HCT116 (cell line): ENCODE data around the gene EIF4E2. TPM values are rescaled to one million over a fixed set of nuclear protein-coding genes. Genes with fewer than 3 reads are reported as not detected.

Experiments
- ATAC-seq: fragments of 200-7000 bp; cut with Tn5 transposase; 2 replicates; pipeline ENCODE4 v1.9.1; 2020; ENCODE audit warnings: mild to moderate bottlenecking, moderate library complexity
- BruUV-seq: library from RNA; stranded (reverse); fragments of 400-500 nt; replicated peaks from 2 replicates; lab custom pipeline; 2021; lab: Mats Ljungman, UMichigan
- CTCF ChIA-PET: fragments of 300-600 bp; sonication (Branson Sonifier 250); formaldehyde crosslinking; loops from one replicate; lab custom pipeline; 2021; ENCODE audit warnings: antibody characterized with exemption; lab: Charles Lee
- POLR2A ChIA-PET: fragments of 300-600, 350-600 bp; sonication (Branson Sonifier 250); formaldehyde crosslinking; loops from one replicate; lab custom pipeline; 2021; ENCODE audit warnings: antibody characterized with exemption; lab: Charles Lee
- RAD21 ChIA-PET, 2 experiments: fragments of 300-600 bp; sonication (Branson Sonifier 250); formaldehyde crosslinking; loops; one replicate each; lab custom pipeline; 2023; ENCODE audit warnings: low total read pairs in 2 of 2; ENCODE audit not compliant: uncharacterized antibody in 2 of 2, unreplicated experiment in 2 of 2, low non-redundant PET in 1 of 2; lab: Charles Lee
- DNase-seq: peaks from one replicate; pipeline ENCODE4 v3.0.0-alpha.2; 2010; ENCODE audit warnings: low read depth, low spot score
- H2AFZ ChIP-seq: fragments of 200-600 bp; shearing (Covaris generic), sonication (generic); 2 replicates; pipeline ENCODE4 v1.6.1; 2017; ENCODE audit warnings: low read depth, mixed run types, mixed read lengths, antibody characterized with exemption, low read length; ENCODE audit not compliant: poor library complexity, severe bottlenecking
- H3K27ac ChIP-seq: 2 replicates; pipeline ENCODE4 v1.5.1; 2012; ENCODE audit warnings: low read depth, low read length
- H3K27me3 ChIP-seq: fragments of 200-600 bp; sonication (generic); 2 replicates; pipeline ENCODE4 v1.6.1; 2016; ENCODE audit warnings: mixed run types, low read length, mixed read lengths; ENCODE audit not compliant: insufficient read depth
- H3K36me3 ChIP-seq, 2 experiments: fragments of 200-500 bp in 1 of 2; fragments of 200-600 bp in 1 of 2; sonication (Bioruptor generic) in 1 of 2; sonication (generic) in 1 of 2; 2 replicates each; pipeline versions ENCODE4 v1.5.1 to v1.6.1; 2014 to 2016; ENCODE audit warnings: low read length in 2 of 2, inconsistent platforms in 1 of 2, mixed read lengths in 1 of 2, mixed run types in 1 of 2; ENCODE audit not compliant: insufficient read depth in 2 of 2, control insufficient read depth in 1 of 2
- H3K4me1 ChIP-seq, 2 experiments: fragments of 200-600 bp in 1 of 2; sonication (generic) in 1 of 2; 2 replicates each; pipeline versions ENCODE4 v1.5.1 to v1.6.1; 2012 to 2017; ENCODE audit warnings: low read length in 2 of 2, inconsistent platforms in 1 of 2, mild to moderate bottlenecking in 1 of 2, mixed read lengths in 1 of 2, mixed run types in 1 of 2, moderate library complexity in 1 of 2; ENCODE audit not compliant: insufficient read depth in 2 of 2, control insufficient read depth in 1 of 2
- H3K4me2 ChIP-seq: fragments of 200-600 bp; sonication (generic); 2 replicates; pipeline ENCODE4 v1.6.1; 2017; ENCODE audit warnings: mixed run types, low read length, mixed read lengths
- H3K4me3 ChIP-seq, 2 experiments: fragments of 200-600 bp in 1 of 2; sonication (generic) in 1 of 2; replicated peaks in 1 of 2; 2 replicates each; pipeline ENCODE4 v1.5.1; 2011 to 2016; ENCODE audit warnings: low read length in 2 of 2, control low read depth in 1 of 2, low read depth in 1 of 2, mild to moderate bottlenecking in 1 of 2, mixed read lengths in 1 of 2, mixed run types in 1 of 2
- H3K79me2 ChIP-seq: fragments of 200-600 bp; sonication (generic); 2 replicates; pipeline ENCODE4 v1.6.1; 2017; ENCODE audit warnings: mild to moderate bottlenecking, mixed run types, low read length, moderate library complexity, mixed read lengths; ENCODE audit not compliant: insufficient read depth
- H3K9ac ChIP-seq: fragments of 200-600 bp; sonication (generic); 2 replicates; pipeline ENCODE4 v1.6.1; 2016; ENCODE audit warnings: low read length, mixed read lengths
- H3K9me2 ChIP-seq: fragments of 200-600 bp; sonication (generic), shearing (Covaris generic); 2 replicates; pipeline ENCODE4 v1.6.1; 2017; ENCODE audit warnings: mixed run types, mild to moderate bottlenecking, moderate library complexity; ENCODE audit not compliant: insufficient read depth
- H3K9me3 ChIP-seq, 2 experiments: fragments of 200-500 bp in 1 of 2; fragments of 200-600 bp in 1 of 2; sonication (Bioruptor generic) in 1 of 2; sonication (generic) in 1 of 2; 2 replicates each; pipeline ENCODE4 v1.6.1; 2014 to 2017; ENCODE audit warnings: low read length in 2 of 2, mixed read lengths in 2 of 2, inconsistent platforms in 1 of 2, low read depth in 1 of 2, mild to moderate bottlenecking in 1 of 2, mixed run types in 1 of 2, moderate library complexity in 1 of 2; ENCODE audit not compliant: control insufficient read depth in 1 of 2, insufficient read depth in 1 of 2
- H4K20me1 ChIP-seq: fragments of 200-600 bp; sonication (generic), shearing (Covaris generic); 2 replicates; pipeline ENCODE4 v1.6.1; 2017; ENCODE audit warnings: mixed run types, mild to moderate bottlenecking, moderate library complexity; ENCODE audit not compliant: insufficient read depth
- CBX3 ChIP-seq: IDR thresholded peaks from 2 replicates; pipeline ENCODE4 v1.6.1; 2012; ENCODE audit warnings: low read depth
- CEBPB ChIP-seq: IDR thresholded peaks from 2 replicates; pipeline ENCODE4 v1.6.1; 2012; ENCODE audit warnings: low read depth
- EGR1 ChIP-seq: IDR thresholded peaks from 2 replicates; pipeline ENCODE4 v1.6.1; 2012; ENCODE audit warnings: low read depth
- ELF1 ChIP-seq: IDR thresholded peaks from 2 replicates; pipeline ENCODE4 v1.6.1; 2012; ENCODE audit warnings: low read depth, borderline replicate concordance
- EZH2 ChIP-seq: fragments of 200-600 bp; sonication (generic); IDR thresholded peaks from 2 replicates; pipeline ENCODE4 v1.6.1; 2017; ENCODE audit warnings: antibody characterized with exemption, mixed run types
- EZH2phosphoT487 ChIP-seq: fragments of 200-600 bp; IDR thresholded peaks from 2 replicates; pipeline ENCODE4 v1.6.1; 2018; ENCODE audit warnings: antibody characterized with exemption, borderline replicate concordance
- FOSL1 ChIP-seq: IDR thresholded peaks from 2 replicates; pipeline ENCODE4 v1.6.1; 2012; ENCODE audit warnings: low read depth
- JUND ChIP-seq: IDR thresholded peaks from 2 replicates; pipeline ENCODE4 v1.6.1; 2012
- RAD21 ChIP-seq: IDR thresholded peaks from 2 replicates; pipeline ENCODE4 v1.6.1; 2012; ENCODE audit warnings: low read depth, mild to moderate bottlenecking
- SIN3A ChIP-seq: IDR thresholded peaks from 2 replicates; pipeline ENCODE4 v1.6.1; 2012; ENCODE audit warnings: low read depth
- SP1 ChIP-seq: IDR thresholded peaks from 2 replicates; pipeline ENCODE4 v1.6.1; 2012; ENCODE audit warnings: low read depth
- SRF ChIP-seq: IDR thresholded peaks from 2 replicates; pipeline ENCODE4 v1.6.1; 2012; ENCODE audit warnings: low read depth
- TCF7L2 ChIP-seq: IDR thresholded peaks from 2 replicates; pipeline ENCODE4 v1.7.0; 2011; ENCODE audit warnings: borderline replicate concordance, inconsistent platforms; ENCODE audit not compliant: insufficient read depth, insufficient read length; ENCODE audit errors: extremely low read depth
- YY1 ChIP-seq: IDR thresholded peaks from 2 replicates; pipeline ENCODE4 v1.6.1; 2011; ENCODE audit warnings: low read length, low read depth, moderate library complexity, mild to moderate bottlenecking; ENCODE audit not compliant: insufficient replicate concordance; ENCODE audit errors: extremely low read depth
- ZFX ChIP-seq: fragments of 450-650 bp; IDR thresholded peaks from 2 replicates; pipeline ENCODE4 v1.6.1; 2017
- intact Hi-C: fragments of 100-400 bp; cut with micrococcal nuclease; formaldehyde crosslinking; loops from 2 replicates; pipeline ENCODE4 v1.10.0; 2022
- total RNA-seq: library from RNA; stranded (reverse); gene quantifications from one replicate; pipeline ENCODE4 v1.2.1, GENCODE V29; 2021; ENCODE audit not compliant: unreplicated experiment
- TF ChIP-seq, protein P1 (sequence below): IDR thresholded peaks from 2 replicates; pipeline ENCODE4 v1.6.1; 2012
- TF ChIP-seq, protein P2 (sequence below): IDR thresholded peaks from 2 replicates; pipeline ENCODE4 v1.6.1; 2011; ENCODE audit warnings: mild to moderate bottlenecking, low read length, moderate library complexity; ENCODE audit not compliant: insufficient replicate concordance; ENCODE audit errors: extremely low read depth
- TF ChIP-seq, protein P3 (sequence below): IDR thresholded peaks from 2 replicates; pipeline ENCODE4 v1.6.1; 2012; ENCODE audit warnings: low read depth
- TF ChIP-seq, protein P4 (sequence below), 3 experiments: fragments of 200-600 bp in 1 of 3; sonication (generic) in 1 of 3; IDR thresholded peaks in 2 of 3; conservative IDR thresholded peaks in 1 of 3; 2 replicates each; pipeline ENCODE4 v1.5.1; 2012 to 2017; ENCODE audit warnings: low read depth in 2 of 3, low read length in 2 of 3, antibody characterized with exemption in 1 of 3, borderline replicate concordance in 1 of 3, control low read depth in 1 of 3, mild to moderate bottlenecking in 1 of 3, mixed read lengths in 1 of 3, mixed run types in 1 of 3, moderate library complexity in 1 of 3; ENCODE audit not compliant: insufficient read depth in 1 of 3
- TF ChIP-seq, protein P5 (sequence below): IDR thresholded peaks from 2 replicates; pipeline ENCODE4 v1.6.1; 2012

EIF4E2 gene
- total RNA-seq, 1 experiment from 2014 or later: 58.6 TPM

DNA sequence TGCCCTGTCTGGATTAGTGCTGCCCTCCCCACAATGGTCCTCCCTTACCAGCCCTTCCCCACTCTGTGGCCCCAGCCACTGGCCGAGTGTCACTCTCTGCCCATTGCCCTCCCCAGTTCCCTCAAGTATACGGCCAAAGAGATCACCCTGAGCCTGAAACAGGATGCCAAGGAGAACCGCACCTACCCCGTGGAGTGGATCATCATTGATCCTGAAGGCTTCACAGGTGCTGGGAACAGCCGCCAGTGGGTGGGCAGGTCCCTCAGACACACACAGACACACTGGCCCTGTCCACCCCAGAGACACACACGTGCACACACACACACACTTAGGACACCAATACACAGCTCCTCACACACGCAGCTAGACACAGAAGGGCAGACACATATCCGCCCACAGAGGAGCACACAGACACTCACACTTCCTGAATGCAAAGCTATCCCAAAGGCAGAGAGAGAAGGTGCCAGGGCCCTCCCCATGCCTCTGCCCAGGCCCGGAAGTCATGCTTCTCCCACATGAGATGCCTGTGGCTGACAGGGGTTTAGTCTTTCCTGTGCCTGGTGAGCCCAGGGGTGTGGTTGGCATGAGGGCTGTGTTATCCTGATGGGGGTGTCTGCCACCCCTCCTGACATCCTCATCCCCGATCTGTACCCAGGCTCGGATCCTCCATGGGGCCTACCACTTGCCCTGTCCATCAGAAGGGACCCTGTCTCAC is 21.6 kb upstream of the EIF4E2 start:
- no peaks in the 10 kb centered on the region for H3K79me2 ChIP-seq
- RAD21 ChIA-PET: no interaction called here
- no peak overlapping the region for H3K9ac ChIP-seq
- H2AFZ ChIP-seq: no peak overlapping the region
- H3K4me2 ChIP-seq: no peak overlapping the region
- ATAC-seq: no peak
- no peak for DNase-seq
- no peaks in the 10 kb centered on the region for H3K36me3 ChIP-seq
- intact Hi-C loops: loop anchor here (10.0 kb wide), 1 partner anchor 184 kb away; no protein-coding TSS in a partner anchor
- POLR2A ChIA-PET: no interaction called here
- no peaks in the 10 kb centered on the region for H3K27me3 ChIP-seq
- H3K9me3 ChIP-seq: no peaks in the 10 kb centered on the region
- BruUV-seq: no TSS peak
- no peak for TF ChIP-seq TCF7L2
- TF ChIP-seq CEBPB: no peak
- TF ChIP-seq SP1: no peak
- no peak for TF ChIP-seq EZH2phosphoT487
- TF ChIP-seq, protein P1, sequence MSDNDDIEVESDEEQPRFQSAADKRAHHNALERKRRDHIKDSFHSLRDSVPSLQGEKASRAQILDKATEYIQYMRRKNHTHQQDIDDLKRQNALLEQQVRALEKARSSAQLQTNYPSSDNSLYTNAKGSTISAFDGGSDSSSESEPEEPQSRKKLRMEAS: no peak
- no peak for TF ChIP-seq EZH2
- no peak for TF ChIP-seq FOSL1
- TF ChIP-seq JUND: no peak
- no peak for TF ChIP-seq ELF1
- no peak for TF ChIP-seq CBX3
- TF ChIP-seq, protein P2, sequence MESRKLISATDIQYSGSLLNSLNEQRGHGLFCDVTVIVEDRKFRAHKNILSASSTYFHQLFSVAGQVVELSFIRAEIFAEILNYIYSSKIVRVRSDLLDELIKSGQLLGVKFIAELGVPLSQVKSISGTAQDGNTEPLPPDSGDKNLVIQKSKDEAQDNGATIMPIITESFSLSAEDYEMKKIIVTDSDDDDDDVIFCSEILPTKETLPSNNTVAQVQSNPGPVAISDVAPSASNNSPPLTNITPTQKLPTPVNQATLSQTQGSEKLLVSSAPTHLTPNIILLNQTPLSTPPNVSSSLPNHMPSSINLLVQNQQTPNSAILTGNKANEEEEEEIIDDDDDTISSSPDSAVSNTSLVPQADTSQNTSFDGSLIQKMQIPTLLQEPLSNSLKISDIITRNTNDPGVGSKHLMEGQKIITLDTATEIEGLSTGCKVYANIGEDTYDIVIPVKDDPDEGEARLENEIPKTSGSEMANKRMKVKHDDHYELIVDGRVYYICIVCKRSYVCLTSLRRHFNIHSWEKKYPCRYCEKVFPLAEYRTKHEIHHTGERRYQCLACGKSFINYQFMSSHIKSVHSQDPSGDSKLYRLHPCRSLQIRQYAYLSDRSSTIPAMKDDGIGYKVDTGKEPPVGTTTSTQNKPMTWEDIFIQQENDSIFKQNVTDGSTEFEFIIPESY: no peak
- TF ChIP-seq, protein P3, sequence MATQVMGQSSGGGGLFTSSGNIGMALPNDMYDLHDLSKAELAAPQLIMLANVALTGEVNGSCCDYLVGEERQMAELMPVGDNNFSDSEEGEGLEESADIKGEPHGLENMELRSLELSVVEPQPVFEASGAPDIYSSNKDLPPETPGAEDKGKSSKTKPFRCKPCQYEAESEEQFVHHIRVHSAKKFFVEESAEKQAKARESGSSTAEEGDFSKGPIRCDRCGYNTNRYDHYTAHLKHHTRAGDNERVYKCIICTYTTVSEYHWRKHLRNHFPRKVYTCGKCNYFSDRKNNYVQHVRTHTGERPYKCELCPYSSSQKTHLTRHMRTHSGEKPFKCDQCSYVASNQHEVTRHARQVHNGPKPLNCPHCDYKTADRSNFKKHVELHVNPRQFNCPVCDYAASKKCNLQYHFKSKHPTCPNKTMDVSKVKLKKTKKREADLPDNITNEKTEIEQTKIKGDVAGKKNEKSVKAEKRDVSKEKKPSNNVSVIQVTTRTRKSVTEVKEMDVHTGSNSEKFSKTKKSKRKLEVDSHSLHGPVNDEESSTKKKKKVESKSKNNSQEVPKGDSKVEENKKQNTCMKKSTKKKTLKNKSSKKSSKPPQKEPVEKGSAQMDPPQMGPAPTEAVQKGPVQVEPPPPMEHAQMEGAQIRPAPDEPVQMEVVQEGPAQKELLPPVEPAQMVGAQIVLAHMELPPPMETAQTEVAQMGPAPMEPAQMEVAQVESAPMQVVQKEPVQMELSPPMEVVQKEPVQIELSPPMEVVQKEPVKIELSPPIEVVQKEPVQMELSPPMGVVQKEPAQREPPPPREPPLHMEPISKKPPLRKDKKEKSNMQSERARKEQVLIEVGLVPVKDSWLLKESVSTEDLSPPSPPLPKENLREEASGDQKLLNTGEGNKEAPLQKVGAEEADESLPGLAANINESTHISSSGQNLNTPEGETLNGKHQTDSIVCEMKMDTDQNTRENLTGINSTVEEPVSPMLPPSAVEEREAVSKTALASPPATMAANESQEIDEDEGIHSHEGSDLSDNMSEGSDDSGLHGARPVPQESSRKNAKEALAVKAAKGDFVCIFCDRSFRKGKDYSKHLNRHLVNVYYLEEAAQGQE: no peak
- no peak for TF ChIP-seq YY1
- TF ChIP-seq, protein P4, sequence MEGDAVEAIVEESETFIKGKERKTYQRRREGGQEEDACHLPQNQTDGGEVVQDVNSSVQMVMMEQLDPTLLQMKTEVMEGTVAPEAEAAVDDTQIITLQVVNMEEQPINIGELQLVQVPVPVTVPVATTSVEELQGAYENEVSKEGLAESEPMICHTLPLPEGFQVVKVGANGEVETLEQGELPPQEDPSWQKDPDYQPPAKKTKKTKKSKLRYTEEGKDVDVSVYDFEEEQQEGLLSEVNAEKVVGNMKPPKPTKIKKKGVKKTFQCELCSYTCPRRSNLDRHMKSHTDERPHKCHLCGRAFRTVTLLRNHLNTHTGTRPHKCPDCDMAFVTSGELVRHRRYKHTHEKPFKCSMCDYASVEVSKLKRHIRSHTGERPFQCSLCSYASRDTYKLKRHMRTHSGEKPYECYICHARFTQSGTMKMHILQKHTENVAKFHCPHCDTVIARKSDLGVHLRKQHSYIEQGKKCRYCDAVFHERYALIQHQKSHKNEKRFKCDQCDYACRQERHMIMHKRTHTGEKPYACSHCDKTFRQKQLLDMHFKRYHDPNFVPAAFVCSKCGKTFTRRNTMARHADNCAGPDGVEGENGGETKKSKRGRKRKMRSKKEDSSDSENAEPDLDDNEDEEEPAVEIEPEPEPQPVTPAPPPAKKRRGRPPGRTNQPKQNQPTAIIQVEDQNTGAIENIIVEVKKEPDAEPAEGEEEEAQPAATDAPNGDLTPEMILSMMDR (IDR thresholded peaks at IDR 0.05 in 2 of 3, conservative IDR thresholded peaks at IDR 0.05 in 1 of 3; ENCODE audit: borderline replicate concordance in 1 of 3, insufficient read depth in 1 of 3, low read depth in 2 of 3, low read length in 2 of 3): no peak
- TF ChIP-seq EGR1: no peak
- TF ChIP-seq SIN3A: no peak
- TF ChIP-seq, protein P5, sequence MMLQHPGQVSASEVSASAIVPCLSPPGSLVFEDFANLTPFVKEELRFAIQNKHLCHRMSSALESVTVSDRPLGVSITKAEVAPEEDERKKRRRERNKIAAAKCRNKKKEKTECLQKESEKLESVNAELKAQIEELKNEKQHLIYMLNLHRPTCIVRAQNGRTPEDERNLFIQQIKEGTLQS: no peak
- TF ChIP-seq ZFX: no peak
- no peak for TF ChIP-seq RAD21
- no peak for TF ChIP-seq SRF
- no peak overlapping the region for H3K4me3 ChIP-seq
- no peaks in the 10 kb centered on the region for H4K20me1 ChIP-seq
- H3K4me1 ChIP-seq: peaks cover 0 to 6% of the 10 kb centered on the region in 2 experiments; a peak in 1 of 4 replicates
- CTCF ChIA-PET: no interaction called here
- no peak overlapping the region for H3K27ac ChIP-seq
- H3K9me2 ChIP-seq: no peaks in the 10 kb centered on the region
